HepG2 (cell line): Measurements from ENCODE around the gene TMEM256. TPM values are rescaled to one million over a fixed set of nuclear protein-coding genes. Genes with fewer than 3 reads are reported as not detected.

Experiments
- ARNT2 ChIP-seq: sonication (generic); formaldehyde crosslinking; IDR thresholded peaks from 2 replicates; pipeline ENCODE4 v1.8.0; 2022; ENCODE audit warnings: mild to moderate bottlenecking, low read depth, missing genetic modification reagents, moderate library complexity
- CEBPB ChIP-seq: IDR thresholded peaks from 2 replicates; pipeline ENCODE4 v1.6.1; 2011; ENCODE audit warnings: low read depth, low read length, improper control_type of control experiment, borderline replicate concordance
- CEBPG ChIP-seq: IDR thresholded peaks from 2 replicates; pipeline ENCODE4 v1.6.1; 2016
- CHCHD3 ChIP-seq: sonication (generic); formaldehyde crosslinking; IDR thresholded peaks from 2 replicates; pipeline ENCODE4 v1.8.0; 2022; ENCODE audit warnings: mild to moderate bottlenecking, missing genetic modification reagents, moderate library complexity
- EEA1 ChIP-seq: sonication (generic); formaldehyde crosslinking; IDR thresholded peaks from 2 replicates; pipeline ENCODE4 v1.5.1; 2020; ENCODE audit warnings: mild to moderate bottlenecking, missing genetic modification reagents, borderline replicate concordance
- ELF1 ChIP-seq: sonication (generic); formaldehyde crosslinking; IDR thresholded peaks from 2 replicates; pipeline ENCODE4 v1.4.0; 2020; ENCODE audit warnings: missing genetic modification reagents
- ETV6 ChIP-seq: sonication (generic); formaldehyde crosslinking; conservative IDR thresholded peaks from 2 replicates; pipeline ENCODE4 v1.4.0; 2020; ENCODE audit warnings: missing genetic modification reagents
- HNRNPLL ChIP-seq: fragments of 200-400 bp; formaldehyde crosslinking; IDR thresholded peaks from 2 replicates; pipeline ENCODE4 v1.6.1; 2017; ENCODE audit warnings: mild to moderate bottlenecking, low read depth, low read length; ENCODE audit not compliant: poor library complexity, severe bottlenecking
- MIER2 ChIP-seq: IDR thresholded peaks from 2 replicates; pipeline ENCODE4 v1.6.1; 2016; ENCODE audit warnings: missing biosample characterization, missing genetic modification reagents
- MTA1 ChIP-seq: sonication (generic); formaldehyde crosslinking; IDR thresholded peaks from 2 replicates; pipeline ENCODE4 v1.4.0; 2020; ENCODE audit warnings: missing genetic modification reagents, mild to moderate bottlenecking, borderline replicate concordance
- MTF2 ChIP-seq: sonication (generic); formaldehyde crosslinking; IDR thresholded peaks from 2 replicates; pipeline ENCODE4 v1.5.0; 2020; ENCODE audit warnings: missing genetic modification reagents, borderline replicate concordance
- MYNN ChIP-seq: sonication (generic); formaldehyde crosslinking; IDR thresholded peaks from 2 replicates; pipeline ENCODE4 v1.4.0; 2020; ENCODE audit warnings: mild to moderate bottlenecking, low read depth, missing genetic modification reagents
- SCMH1 ChIP-seq: sonication (generic); formaldehyde crosslinking; IDR thresholded peaks from 2 replicates; pipeline ENCODE4 v1.9.0; 2021; ENCODE audit warnings: missing genetic modification reagents, mild to moderate bottlenecking, borderline replicate concordance
- SP5 ChIP-seq: IDR thresholded peaks from 2 replicates; pipeline ENCODE4 v1.6.1; 2016; ENCODE audit warnings: low read depth, borderline replicate concordance
- STAG1 ChIP-seq: sonication (generic); formaldehyde crosslinking; IDR thresholded peaks from 2 replicates; pipeline ENCODE4 v1.4.0; 2020; ENCODE audit warnings: missing genetic modification reagents
- TCF12 ChIP-seq, 2 experiments: fragments of 450-650 bp in 1 of 2; sonication (generic) in 1 of 2; formaldehyde crosslinking in 1 of 2; IDR thresholded peaks; 2 replicates each; pipeline versions ENCODE4 v1.6.1 to v1.8.0; 2017 to 2022; ENCODE audit warnings: antibody characterized with exemption in 1 of 2, mild to moderate bottlenecking in 1 of 2, missing genetic modification reagents in 1 of 2, moderate library complexity in 1 of 2
- TEAD3 ChIP-seq: optimal IDR thresholded peaks from 2 replicates; pipeline ENCODE3; 2016; ENCODE audit warnings: borderline replicate concordance
- ZNF24 ChIP-seq: fragments of 450-650 bp; IDR thresholded peaks from 2 replicates; pipeline ENCODE4 v1.6.1; 2017; ENCODE audit warnings: antibody characterized with exemption, mild to moderate bottlenecking
- ZNF382 ChIP-seq: sonication (generic); formaldehyde crosslinking; IDR thresholded peaks from 2 replicates; pipeline ENCODE4 v1.5.0; 2020; ENCODE audit warnings: missing genetic modification reagents, mild to moderate bottlenecking, borderline replicate concordance
- ZNF598 ChIP-seq: sonication (generic); formaldehyde crosslinking; IDR thresholded peaks from 2 replicates; pipeline ENCODE4 v1.5.1; 2020; ENCODE audit warnings: mild to moderate bottlenecking, missing genetic modification reagents, borderline replicate concordance
- ZNF800 ChIP-seq: sonication (generic); formaldehyde crosslinking; IDR thresholded peaks from 2 replicates; pipeline ENCODE4 v1.4.0; 2020; ENCODE audit warnings: missing genetic modification reagents
- polyA plus RNA-seq, 8 experiments: library from polyadenylated mRNA; depleted of rRNA in 3 of 8; stranded (reverse) in 7 of 8; unstranded in 1 of 8; fragments of >200 nt; fragmentation: Illumina TruSeq in 4 of 8; extraction: Trizol in 4 of 8; gene quantifications; 2 replicates each; pipeline versions ENCODE4 v1.2.1 to v1.2.3, GENCODE V29; 2011 to 2016; ENCODE audit warnings: low read depth in 4 of 8, missing spikeins in 1 of 8, mixed read lengths in 1 of 8; ENCODE audit not compliant: insufficient read depth in 1 of 8
- total RNA-seq, 5 experiments: library from RNA; depleted of rRNA; stranded (reverse); fragments of >200 nt; fragmentation: Illumina TruSeq; extraction: Trizol; gene quantifications; 2 replicates each; pipeline ENCODE4 v1.2.3, GENCODE V29; 2016; ENCODE audit warnings: low read depth in 1 of 5
- TF ChIP-seq, protein P1 (sequence below): sonication (generic); formaldehyde crosslinking; conservative IDR thresholded peaks from 2 replicates; pipeline ENCODE4 v1.4.0; 2020; ENCODE audit warnings: mild to moderate bottlenecking, missing genetic modification reagents, moderate library complexity
- TF ChIP-seq, protein P2 (sequence below): sonication (generic); formaldehyde crosslinking; IDR thresholded peaks from 2 replicates; pipeline ENCODE4 v1.4.0; 2020; ENCODE audit warnings: mild to moderate bottlenecking, missing genetic modification reagents

Gene TMEM256
- total and polyA plus RNA-seq, 2 of the 13 experiments (the other 11 are each of a cell fraction or from before 2014, with no cell fraction given), result 231 to 252 TPM

- TF ChIP-seq ZNF800 (CRISPR knock-in tag), result 0 out of 2 replicates have a peak, but pooled peaks have one; percentile 18
- TF ChIP-seq ZNF24, result no peak
- TF ChIP-seq ARNT2, result no peak
- TF ChIP-seq EEA1 (CRISPR knock-in tag), result no peak
- no peak for TF ChIP-seq MYNN
- no peak for TF ChIP-seq STAG1 (CRISPR knock-in tag)
- TF ChIP-seq ZNF382 (CRISPR knock-in tag), result no peak
- TF ChIP-seq, protein P1, sequence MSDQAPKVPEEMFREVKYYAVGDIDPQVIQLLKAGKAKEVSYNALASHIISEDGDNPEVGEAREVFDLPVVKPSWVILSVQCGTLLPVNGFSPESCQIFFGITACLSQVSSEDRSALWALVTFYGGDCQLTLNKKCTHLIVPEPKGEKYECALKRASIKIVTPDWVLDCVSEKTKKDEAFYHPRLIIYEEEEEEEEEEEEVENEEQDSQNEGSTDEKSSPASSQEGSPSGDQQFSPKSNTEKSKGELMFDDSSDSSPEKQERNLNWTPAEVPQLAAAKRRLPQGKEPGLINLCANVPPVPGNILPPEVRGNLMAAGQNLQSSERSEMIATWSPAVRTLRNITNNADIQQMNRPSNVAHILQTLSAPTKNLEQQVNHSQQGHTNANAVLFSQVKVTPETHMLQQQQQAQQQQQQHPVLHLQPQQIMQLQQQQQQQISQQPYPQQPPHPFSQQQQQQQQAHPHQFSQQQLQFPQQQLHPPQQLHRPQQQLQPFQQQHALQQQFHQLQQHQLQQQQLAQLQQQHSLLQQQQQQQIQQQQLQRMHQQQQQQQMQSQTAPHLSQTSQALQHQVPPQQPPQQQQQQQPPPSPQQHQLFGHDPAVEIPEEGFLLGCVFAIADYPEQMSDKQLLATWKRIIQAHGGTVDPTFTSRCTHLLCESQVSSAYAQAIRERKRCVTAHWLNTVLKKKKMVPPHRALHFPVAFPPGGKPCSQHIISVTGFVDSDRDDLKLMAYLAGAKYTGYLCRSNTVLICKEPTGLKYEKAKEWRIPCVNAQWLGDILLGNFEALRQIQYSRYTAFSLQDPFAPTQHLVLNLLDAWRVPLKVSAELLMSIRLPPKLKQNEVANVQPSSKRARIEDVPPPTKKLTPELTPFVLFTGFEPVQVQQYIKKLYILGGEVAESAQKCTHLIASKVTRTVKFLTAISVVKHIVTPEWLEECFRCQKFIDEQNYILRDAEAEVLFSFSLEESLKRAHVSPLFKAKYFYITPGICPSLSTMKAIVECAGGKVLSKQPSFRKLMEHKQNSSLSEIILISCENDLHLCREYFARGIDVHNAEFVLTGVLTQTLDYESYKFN (CRISPR knock-in tag), result 0 out of 2 replicates have a peak, but pooled peaks have one; percentile 18
- TF ChIP-seq MTA1, result 0 out of 2 replicates have a peak, but pooled peaks have one; percentile 29
- no peak for TF ChIP-seq MIER2 (CRISPR knock-in tag)
- TF ChIP-seq ETV6, result no peak
- TF ChIP-seq SCMH1 (CRISPR knock-in tag), result no peak
- TF ChIP-seq CEBPB, result no peak
- TF ChIP-seq ZNF598, result no peak
- no peak for TF ChIP-seq TCF12 (IDR thresholded peaks at IDR 0.05)
- TF ChIP-seq TCF12 (CRISPR knock-in tag; IDR thresholded peaks at IDR 0.05), result no peak
- peak; percentile 75 for TF ChIP-seq ELF1 (CRISPR knock-in tag)
- TF ChIP-seq SP5, result peak; percentile 63; the same call in 1 of the 2 replicates
- TF ChIP-seq MTF2 (CRISPR knock-in tag), result 0 out of 2 replicates have a peak, but pooled peaks have one; percentile 50
- TF ChIP-seq HNRNPLL, result peak; percentile 56
- no peak for TF ChIP-seq TEAD3 (CRISPR knock-in tag)
- no peak for TF ChIP-seq CHCHD3 (CRISPR knock-in tag)
- TF ChIP-seq CEBPG, result no peak
- TF ChIP-seq, protein P2, sequence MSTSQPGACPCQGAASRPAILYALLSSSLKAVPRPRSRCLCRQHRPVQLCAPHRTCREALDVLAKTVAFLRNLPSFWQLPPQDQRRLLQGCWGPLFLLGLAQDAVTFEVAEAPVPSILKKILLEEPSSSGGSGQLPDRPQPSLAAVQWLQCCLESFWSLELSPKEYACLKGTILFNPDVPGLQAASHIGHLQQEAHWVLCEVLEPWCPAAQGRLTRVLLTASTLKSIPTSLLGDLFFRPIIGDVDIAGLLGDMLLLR, result no peak
Observed at GRCh38 chr17:7380855-7381683, 22.8 kb downstream of the TMEM256 start, which contains the start of gene TNK1 (continued).
